Brain microvascular endothelial cell (primary cell): ENCODE results near the gene PCDHB10.
A peak's percentile ranks its signal among the peaks of the same experiment; 100 is the strongest.
"Not testable (repeated sequence)": the region's sequence is repeated elsewhere in the genome, so short reads cannot be mapped to it uniquely, and the experiment has no call there.

ENCODE experiments used
- DNase-seq: peaks from one replicate; pipeline ENCODE4 v3.0.0-alpha.2; 2020
- H3K27ac ChIP-seq: fragments of 250-450 bp; sonication (Bioruptor Pico); 2 replicates; pipeline ENCODE4 v1.5.1; 2020; ENCODE audit warnings: mild to moderate bottlenecking, moderate library complexity
- H3K27me3 ChIP-seq: fragments of 250-450 bp; sonication (Bioruptor Pico); replicated peaks from 2 replicates; pipeline ENCODE4 v1.5.1; 2020; ENCODE audit warnings: mild to moderate bottlenecking
- H3K36me3 ChIP-seq: fragments of 250-450 bp; sonication (Bioruptor Pico); replicated peaks from 2 replicates; pipeline ENCODE4 v1.5.1; 2020; ENCODE audit warnings: mild to moderate bottlenecking
- H3K4me3 ChIP-seq: 2 replicates; pipeline ENCODE4 v1.5.1; 2011; ENCODE audit warnings: low read depth, mild to moderate bottlenecking, control low read depth, low read length, moderate library complexity
- CTCF ChIP-seq: IDR thresholded peaks from 2 replicates; pipeline ENCODE4 v1.5.1; 2011; ENCODE audit warnings: low read depth, mild to moderate bottlenecking, moderate library complexity, low read length, control low read depth, inconsistent platforms; ENCODE audit errors: missing control alignments
- in situ Hi-C: cut with HindIII; loops from 2 replicates; pipeline ENCODE4 v1.10.0; 2017; ENCODE audit warnings: low sequenced_read_pairs, low pct_ligation_motif_present

The PCDHB10 gene

GRCh38 chr5:141155540-141156374 is 36.4 kb upstream of the PCDHB10 start:
- Histone ChIP-seq H3K36me3 (no peaks in the 10 kb centered on the region), H3K27me3 (no peaks in the 10 kb centered on the region), H3K4me3 (no peak overlapping the region), H3K27ac (no peak overlapping the region)
- DNase-seq: no peak
- in situ Hi-C loops: no loop called here
- TF ChIP-seq CTCF: no peak

GRCh38 chr5:141157356-141157755 is 34.8 kb upstream of the PCDHB10 start:
- DNase-seq, H3K27me3 ChIP-seq, in situ Hi-C loops, H3K36me3 ChIP-seq, H3K27ac ChIP-seq, H3K4me3 ChIP-seq: not testable (repeated sequence)

GRCh38 chr5:141157901-141158300 is 34.3 kb upstream of the PCDHB10 start:
- DNase-seq, H3K4me3 ChIP-seq, H3K27ac ChIP-seq, H3K27me3 ChIP-seq, H3K36me3 ChIP-seq, in situ Hi-C loops: not testable (repeated sequence)

GRCh38 chr5:141172381-141173204 is 19.6 kb upstream of the PCDHB10 start, which contains the start of gene PCDHB7:
Gene PCDHB7 (plus strand): TSS chr5:141172644. CDS start chr5:141172836, 192 bp downstream.
- in situ Hi-C loops: no loop called here
- Histone ChIP-seq H3K27me3 (no peaks in the 10 kb centered on the region), H3K27ac (no peak within 1 kb of the TSS), H3K4me3 (no peak within 1 kb of the TSS), H3K36me3 (no peaks in the 10 kb centered on the region)
- no peak for DNase-seq
- peak; percentile 46 for TF ChIP-seq CTCF

- H3K36me3 ChIP-seq, in situ Hi-C loops, DNase-seq, H3K27ac ChIP-seq, H3K4me3 ChIP-seq, H3K27me3 ChIP-seq: not testable (repeated sequence)
These were observed 17.7 kb upstream of the PCDHB10 start for GRCh38 chr5:141174291-141175104.

GRCh38 chr5:141175933-141176332 is 16.2 kb upstream of the PCDHB10 start:
- no peak for DNase-seq
- no peak overlapping the region for H3K27ac ChIP-seq
- H3K4me3 ChIP-seq: no peak overlapping the region
- H3K27me3 ChIP-seq: no peaks in the 10 kb centered on the region
- in situ Hi-C loops: no loop called here
- no peak for TF ChIP-seq CTCF
- no peaks in the 10 kb centered on the region for H3K36me3 ChIP-seq

GRCh38 chr5:141177577-141178191 is 14.5 kb upstream of the PCDHB10 start, which contains the start of gene PCDHB8:
Gene PCDHB8 (plus strand): TSS chr5:141177790. CDS start chr5:141178035, 245 bp downstream.
- in situ Hi-C loops, H3K4me3 ChIP-seq: not testable (repeated sequence)

GRCh38 chr5:141179371-141179770 is 12.8 kb upstream of the PCDHB10 start:
- H3K4me3 ChIP-seq, H3K27ac ChIP-seq, DNase-seq, H3K36me3 ChIP-seq, H3K27me3 ChIP-seq, in situ Hi-C loops: not testable (repeated sequence)

More at GRCh38 chr5:141177577-141178191, 14.5 kb upstream of the PCDHB10 start, which contains the start of gene PCDHB8:
- H3K36me3 ChIP-seq, DNase-seq, H3K27ac ChIP-seq, H3K27me3 ChIP-seq: not testable (repeated sequence)

GRCh38 chr5:141179876-141180275 is 12.3 kb upstream of the PCDHB10 start:
- H3K27ac ChIP-seq, DNase-seq, H3K4me3 ChIP-seq, in situ Hi-C loops, H3K36me3 ChIP-seq, H3K27me3 ChIP-seq: not testable (repeated sequence)
